HG03025 (cell line): Measurements from ENCODE around the gene ZNF366.

Experiments
- ATAC-seq: cut with Tn5 transposase; IDR thresholded peaks from one replicate; pipeline ENCODE4 v1.9.1; 2021; ENCODE audit warnings: mild to moderate bottlenecking, moderate library complexity; ENCODE audit not compliant: unreplicated experiment, low FRiP score

ZNF366 gene

DNA sequence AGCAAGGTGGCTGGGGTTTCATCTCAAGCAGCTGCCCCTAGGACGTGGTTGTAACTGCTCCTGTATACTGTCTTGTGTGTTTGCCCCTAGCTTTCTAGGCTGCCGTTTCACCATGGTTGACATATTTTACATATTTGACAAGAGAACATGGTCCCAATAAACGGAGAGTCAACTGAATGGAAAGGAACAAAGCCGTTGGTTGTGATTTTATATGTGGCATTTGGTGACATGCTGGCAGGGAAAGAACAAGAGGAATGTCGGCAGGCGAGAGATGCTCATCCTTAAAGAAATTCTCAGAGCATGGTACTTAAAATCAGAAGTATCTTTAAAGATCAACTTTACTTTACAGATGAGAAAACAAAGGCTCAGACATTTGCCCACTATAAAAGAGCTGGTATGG is 11.8 kb downstream of the ZNF366 start:
- ATAC-seq: no peak

DNA sequence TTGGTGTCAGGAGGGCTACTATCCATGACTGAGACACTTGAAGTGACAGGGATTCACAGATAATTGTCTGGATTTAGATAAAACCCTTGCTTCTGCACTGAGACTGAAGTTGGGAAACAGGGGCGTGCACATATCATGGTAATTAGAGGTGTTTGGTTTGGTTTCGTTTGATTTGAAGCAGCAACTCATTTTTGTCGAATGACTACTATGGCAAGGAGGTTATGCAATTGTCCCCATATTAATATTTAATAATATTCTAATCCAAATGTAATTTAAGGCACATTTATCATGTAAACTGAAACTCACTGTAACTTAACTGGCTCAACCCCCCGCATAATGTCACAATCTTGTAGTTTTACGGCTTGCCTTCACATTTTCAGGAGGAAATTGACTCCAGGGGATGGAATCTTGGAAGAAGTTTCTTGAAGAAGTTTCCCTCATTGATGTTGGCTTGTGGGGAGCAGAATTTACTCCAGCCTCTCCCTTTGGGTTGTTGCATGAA is 12.5 kb downstream of the ZNF366 start:
- no peak for ATAC-seq

DNA sequence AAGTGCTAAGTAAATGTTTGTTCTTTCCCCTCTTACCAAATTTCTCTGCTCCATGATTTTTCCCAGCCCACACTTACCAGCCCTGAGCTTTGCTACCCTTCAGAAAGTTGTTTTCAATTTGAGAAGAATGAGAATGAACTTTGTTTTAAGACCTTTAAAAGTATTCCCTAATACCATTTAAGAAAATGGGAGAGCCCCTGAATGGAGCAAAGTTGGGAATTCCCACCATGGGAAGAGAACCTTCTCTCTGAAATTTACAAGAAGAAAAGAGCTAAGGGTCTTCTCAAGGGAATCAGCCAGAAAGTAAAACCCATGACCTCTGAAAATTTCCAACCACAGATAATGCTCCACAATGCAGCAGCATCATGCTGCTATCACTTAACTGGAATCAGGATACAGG is 17.7 kb downstream of the ZNF366 start:
- ATAC-seq: no peak

DNA sequence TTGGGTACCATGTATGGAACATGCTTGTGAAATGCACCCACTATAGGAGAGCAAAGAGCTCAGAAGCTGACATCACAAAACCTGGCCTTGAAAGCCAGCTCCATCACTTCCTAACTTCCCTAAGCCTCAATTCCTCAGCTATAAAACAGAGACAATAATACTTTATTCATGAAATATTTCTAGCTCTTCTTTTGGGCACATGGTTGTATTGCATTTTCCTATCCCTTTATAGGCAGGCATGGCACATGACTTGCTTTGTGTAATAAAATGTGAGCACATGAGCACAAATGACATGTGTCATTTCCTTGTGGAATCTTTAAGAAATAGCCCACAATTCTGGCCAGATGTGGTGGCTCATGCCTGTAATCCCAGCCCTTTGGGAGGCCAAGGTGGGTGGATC is 18.5 kb downstream of the ZNF366 start:
- ATAC-seq: no peak

DNA sequence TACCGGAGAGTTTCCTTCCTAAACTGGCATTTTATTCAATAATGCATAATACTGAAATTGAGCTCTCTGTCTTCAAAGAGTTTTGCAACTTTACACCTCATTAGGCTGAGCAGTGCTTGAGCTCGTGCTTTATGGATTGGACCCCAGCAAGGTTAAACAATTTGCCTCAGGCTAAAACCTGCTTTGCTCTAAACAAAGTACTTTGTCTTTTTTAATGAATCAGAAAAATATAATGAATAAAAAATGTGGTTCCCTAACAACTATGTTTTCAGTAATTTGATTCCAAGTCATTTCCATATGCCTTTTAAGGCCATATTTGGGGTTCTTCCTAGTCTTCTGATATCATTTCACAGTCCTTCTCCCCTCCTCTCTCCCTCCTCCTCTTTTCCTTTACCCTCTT is 20.0 kb downstream of the ZNF366 start:
- ATAC-seq: no peak

DNA sequence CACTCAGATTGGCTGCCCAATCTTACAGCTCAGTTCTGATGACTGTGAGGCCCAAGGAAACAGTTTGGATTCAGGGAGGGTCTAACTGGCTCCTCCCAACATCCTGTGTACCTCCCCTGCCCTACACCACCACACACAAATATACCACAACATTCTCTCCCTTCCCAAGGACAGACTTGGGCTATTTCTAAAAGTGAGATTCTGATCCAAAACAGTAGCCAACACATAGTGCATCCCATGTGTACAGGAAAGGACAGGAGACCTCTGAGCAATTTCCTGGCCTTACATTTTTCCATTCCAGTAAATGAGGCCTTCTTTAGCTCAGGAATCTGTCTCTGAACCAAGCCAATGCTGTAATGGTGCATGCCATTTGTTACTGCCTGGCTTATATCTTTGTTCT is 20.8 kb downstream of the ZNF366 start:
- no peak for ATAC-seq

- ATAC-seq: no peak
These were observed 21.7 kb downstream of the ZNF366 start for GRCh38 chr5:72485430-72485974.

DNA sequence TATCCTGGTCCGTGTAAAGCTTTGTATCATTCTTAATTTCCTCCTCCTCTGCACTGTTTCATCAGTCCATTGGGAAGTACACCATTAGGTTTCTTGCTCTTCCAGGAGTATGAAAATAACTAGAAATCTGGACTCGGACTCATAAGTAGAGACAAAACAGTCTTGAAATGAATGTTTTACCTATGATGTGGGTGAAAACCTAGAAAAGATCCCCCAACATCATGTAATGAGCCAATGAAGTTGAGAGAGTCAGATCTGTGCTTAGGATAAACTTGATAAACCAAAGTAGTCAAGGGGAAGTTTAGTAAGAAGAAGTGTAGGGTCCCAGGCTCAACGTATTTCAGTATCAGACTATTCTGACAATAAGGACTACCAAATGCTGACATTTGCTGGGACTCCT is 25.2 kb downstream of the ZNF366 start:
- no peak for ATAC-seq

- ATAC-seq: no peak
These were observed 26.4 kb downstream of the ZNF366 start for GRCh38 chr5:72480841-72481240.

DNA sequence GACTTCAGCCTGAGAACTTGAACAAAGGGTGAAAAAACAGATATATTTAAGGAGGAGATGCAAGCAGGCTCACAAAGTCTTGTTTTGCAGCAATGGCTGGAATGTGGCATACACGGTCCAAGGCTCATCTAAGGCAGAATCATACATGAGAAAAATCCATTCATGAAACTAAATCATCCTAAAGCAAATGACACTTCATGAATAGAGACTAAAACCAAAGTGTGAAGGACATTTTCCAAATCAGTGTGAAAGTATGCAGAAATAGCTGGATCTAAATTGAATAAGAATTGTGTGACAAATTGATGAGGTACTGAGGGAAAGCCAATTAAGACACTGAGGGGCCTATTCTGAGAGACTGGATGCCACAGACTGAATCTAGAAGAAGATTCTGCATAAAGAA is 27.3 kb downstream of the ZNF366 start:
- ATAC-seq: no peak

DNA sequence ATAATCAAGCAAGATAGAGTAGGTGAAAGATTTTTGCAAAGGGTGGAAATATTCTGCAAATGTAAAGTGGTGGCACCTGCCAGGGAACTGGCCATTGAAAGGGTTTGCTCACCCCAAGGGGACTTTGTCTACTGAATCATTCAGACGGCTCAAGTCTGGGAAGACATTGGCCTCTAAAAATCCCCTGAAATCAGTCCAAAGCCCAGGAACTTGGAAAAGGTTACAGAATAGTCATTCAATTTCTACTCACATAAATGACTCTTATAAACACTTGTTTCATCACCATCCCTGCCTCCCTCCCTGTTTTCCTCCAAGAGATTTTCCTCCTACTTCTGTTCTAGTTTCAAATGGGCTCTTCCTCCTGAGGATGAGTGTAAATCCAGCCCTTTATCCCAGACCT is 28.5 kb downstream of the ZNF366 start:
- no peak for ATAC-seq

- ATAC-seq: no peak
These were observed 28.9 kb downstream of the ZNF366 start for GRCh38 chr5:72478276-72478675.

GRCh38 chr5:72477644-72478043 is 29.6 kb downstream of the ZNF366 start:
- ATAC-seq: no peak

- no peak for ATAC-seq
These were observed 30.0 kb downstream of the ZNF366 start for GRCh38 chr5:72477176-72477575.

DNA sequence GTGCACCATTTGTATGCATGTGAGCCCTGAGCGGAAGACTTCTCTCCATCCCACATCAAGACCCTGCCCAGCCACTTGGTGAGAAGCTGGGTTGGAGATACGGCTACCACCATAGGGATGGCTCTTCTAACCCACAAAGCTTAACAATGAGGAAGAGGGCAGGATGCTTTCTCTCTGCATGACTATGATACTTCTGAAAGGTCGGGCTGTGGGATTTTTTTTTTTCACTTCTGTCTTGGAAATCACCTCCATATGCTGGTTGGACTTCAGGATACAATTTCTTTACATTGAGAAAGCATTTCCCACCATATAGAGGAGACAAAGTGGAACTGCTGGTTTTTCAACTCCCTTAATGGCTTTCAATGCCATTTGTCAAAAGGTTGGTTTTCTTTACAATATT is 30.5 kb downstream of the ZNF366 start:
- no peak for ATAC-seq

DNA sequence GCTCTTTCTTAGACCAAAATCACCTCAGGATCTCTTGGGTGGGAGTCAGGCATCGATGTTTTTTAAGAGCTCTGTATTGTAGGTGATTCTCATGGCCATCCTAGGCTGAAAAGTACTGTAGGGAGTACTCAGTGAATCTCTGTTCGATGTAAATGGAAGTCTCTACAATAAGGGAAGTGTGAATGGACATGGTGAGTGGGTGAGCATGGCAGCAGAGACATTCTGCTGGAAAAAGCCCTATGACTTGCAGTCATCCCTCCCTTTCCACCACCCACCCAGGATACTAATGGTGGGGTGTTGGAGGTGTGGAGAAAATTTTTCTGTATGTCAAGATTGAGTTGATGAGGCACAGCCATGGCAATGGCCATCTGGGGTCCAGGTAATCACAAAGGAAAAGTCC is 30.9 kb downstream of the ZNF366 start:
- ATAC-seq: no peak

DNA sequence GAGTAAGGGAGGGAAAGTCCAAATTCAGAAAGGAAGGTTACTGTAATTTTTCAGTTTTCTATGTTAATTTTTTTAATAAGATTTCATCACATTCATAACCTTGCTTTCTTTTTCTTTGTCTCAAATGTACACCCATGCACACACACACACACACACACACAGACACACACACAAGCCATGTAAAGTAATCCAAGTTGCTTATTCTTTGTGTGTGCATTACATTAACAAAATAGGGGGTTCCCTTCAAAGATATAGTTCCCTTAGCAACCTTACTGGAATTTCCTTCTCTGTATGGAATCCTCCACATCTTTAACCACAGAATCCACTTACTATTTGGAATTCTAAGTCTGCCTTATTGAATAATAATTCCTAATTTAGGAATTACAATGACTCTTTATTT is 32.7 kb downstream of the ZNF366 start:
- ATAC-seq: no peak

- ATAC-seq: no peak
These were observed 33.1 kb downstream of the ZNF366 start for GRCh38 chr5:72474046-72474500.

DNA sequence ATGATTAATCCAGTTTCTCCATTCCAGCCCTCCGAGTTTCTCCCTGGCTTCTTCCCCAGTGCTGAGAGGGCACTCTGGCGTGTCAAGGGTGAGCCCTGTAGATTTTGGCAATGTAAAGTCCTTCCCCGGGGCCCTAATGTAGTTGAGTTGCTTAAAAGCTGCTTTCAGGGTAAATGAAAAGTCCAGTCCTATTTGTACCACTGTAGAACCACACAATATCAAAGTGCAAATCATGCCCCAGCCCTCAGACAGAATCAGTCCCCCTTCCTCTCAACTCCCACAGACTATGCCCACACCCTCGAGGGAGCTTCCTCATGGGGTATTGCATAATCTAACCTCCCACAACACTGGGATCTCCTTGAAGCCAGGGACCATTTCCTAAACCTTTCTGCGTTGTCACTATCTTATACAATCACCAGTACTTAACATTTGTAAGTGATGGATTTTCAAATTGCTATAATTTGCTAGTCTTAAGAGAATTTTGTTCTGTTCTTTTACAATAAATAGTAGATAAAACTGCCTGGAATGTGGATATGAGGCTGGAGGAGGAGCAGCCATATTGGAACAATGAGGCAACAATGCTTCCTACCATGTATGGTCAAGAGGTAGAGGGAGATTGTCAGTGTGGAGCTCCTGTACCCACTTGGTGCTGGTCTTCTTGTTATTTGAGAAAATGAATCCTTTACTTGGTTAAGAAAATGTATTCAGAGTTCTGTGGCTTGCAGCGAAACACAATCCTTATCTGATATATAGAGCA is 34.4 kb downstream of the ZNF366 start:
- no peak for ATAC-seq

- no peak for ATAC-seq
These were observed 35.2 kb downstream of the ZNF366 start for GRCh38 chr5:72472031-72472430.

- no peak for ATAC-seq
These were observed 36.4 kb downstream of the ZNF366 start for GRCh38 chr5:72470826-72471225.

- ATAC-seq: no peak
These were observed 38.6 kb downstream of the ZNF366 start for GRCh38 chr5:72468606-72469005.
